Pancreas (tissue), 10 donors: ENCODE measurements around the gene LMTK2. TPM values are rescaled to one million over a fixed set of nuclear protein-coding genes. Genes with fewer than 3 reads are reported as not detected.

Experiments
- ATAC-seq, 4 donors: fragments of 200-7000 bp; cut with Tn5 transposase; one replicate each; pipeline versions ENCODE4 v1.8.0 to v1.9.1; 2020; ENCODE audit warnings: mild to moderate bottlenecking in 4 of 4, moderate library complexity in 4 of 4
- DNase-seq, 6 donors: peaks; one replicate each; pipeline ENCODE4 v3.0.0-alpha.2; 2020
- FAIRE-seq: peaks from 2 replicates; lab custom pipeline; 2012; peaks lifted over from hg19 to GRCh38; lab: Jason Lieb, UNC
- H3K27ac ChIP-seq, 4 donors: fragments of 200-600 bp; sonication (generic); 1 replicate in 3 of 4; 2 replicates in 1 of 4; pipeline versions ENCODE4 v1.5.0 to v1.8.0; 2020
- H3K27me3 ChIP-seq, 4 donors: fragments of 200-600 bp; one replicate each; pipeline ENCODE4 v1.8.0; 2021
- H3K36me3 ChIP-seq, 3 donors: fragments of 200-600 bp; sonication (generic) in 1 of 3; one replicate each; pipeline versions ENCODE4 v1.5.0 to v1.8.0; 2020 to 2021
- H3K4me1 ChIP-seq, 3 donors: fragments of 200-600 bp; one replicate each; pipeline ENCODE4 v1.8.0; 2021
- H3K4me3 ChIP-seq, 4 donors: fragments of 200-600 bp; sonication (generic) in 2 of 4; one replicate each; pipeline versions ENCODE4 v1.5.0 to v1.8.0; 2020 to 2021
- H3K9me3 ChIP-seq, 4 donors: fragments of 200-600 bp; one replicate each; pipeline ENCODE4 v1.8.0; 2021
- WGBS, 2 donors: extraction: QIAGEN DNeasy Blood & Tissue Kit; methylation state at CpG; one replicate each; pipeline ENCODE4 v1.1.7; 2013; 5-methylcytosine and 5-hydroxymethylcytosine counted together
- intact Hi-C, 3 donors: fragments of 100-400 bp; cut with DNase I; formaldehyde crosslinking; loops; one replicate each; pipeline versions ENCODE4 v1.11.1 to v1.14.2; 2022
- polyA plus RNA-seq, 2 donors: library from polyadenylated mRNA; stranded (reverse); fragments of 200-250 nt; gene quantifications; one replicate each; pipeline ENCODE4 v1.2.3, GENCODE V29; 2013
- total RNA-seq, 6 donors: library from RNA; stranded (reverse); fragmentation: NEBNext Ultra II Directional in 4 of 6; extraction: Animal tissue kit (Norgen Biotek cat#: 25700) in 4 of 6; gene quantifications; one replicate each; pipeline versions ENCODE4 v1.2.1 to v1.2.4, GENCODE V29; 2021 to 2023
- TF ChIP-seq, protein P1 (sequence below), 4 donors: fragments of 200-600 bp; sonication (generic) in 3 of 4; IDR thresholded peaks; one replicate each; pipeline versions ENCODE4 v1.5.0 to v1.8.0; 2021; ENCODE audit warnings: antibody characterized with exemption in 4 of 4
- donor health status: healthy with polysubstance abuse.
- donor health status: DM: no; HTN: no; CAD: no; lungs with moderate emphysema.
- donor health status: DM: no; HTN: no; CAD: no.
- donor health status: control.
- donor health status: control.
- donor health status: Bipolar disorder and iron deficiency.
- donor health status: DM: yes; HTN: yes; CAD: no.
- donor health status: DM: no; HTN: no; CAD: no.
- donor health status: DM: no; HTN: no; CAD: no.
- donor health status: DM: yes; HTN: yes; CAD: no.

The LMTK2 gene
- total and polyA plus RNA-seq, 8 donors = 5.9 to 20.0 (median 16.5) TPM

GRCh38 chr7:98126311-98127142 is 19.9 kb downstream of the LMTK2 start:
- DNase-seq = no peak
- Histone ChIP-seq H3K4me1 (peaks cover 8 to 16% (median 8%) of the 10 kb centered on the region in 3 donors), H3K27ac (peak overlapping the region in 1 of 4 donors; percentile 16), H3K9me3 (no peaks in the 10 kb centered on the region), H3K27me3 (no peaks in the 10 kb centered on the region), H3K4me3 (no peak overlapping the region), H3K36me3 (no peaks in the 10 kb centered on the region)
- TF ChIP-seq, protein P1, sequence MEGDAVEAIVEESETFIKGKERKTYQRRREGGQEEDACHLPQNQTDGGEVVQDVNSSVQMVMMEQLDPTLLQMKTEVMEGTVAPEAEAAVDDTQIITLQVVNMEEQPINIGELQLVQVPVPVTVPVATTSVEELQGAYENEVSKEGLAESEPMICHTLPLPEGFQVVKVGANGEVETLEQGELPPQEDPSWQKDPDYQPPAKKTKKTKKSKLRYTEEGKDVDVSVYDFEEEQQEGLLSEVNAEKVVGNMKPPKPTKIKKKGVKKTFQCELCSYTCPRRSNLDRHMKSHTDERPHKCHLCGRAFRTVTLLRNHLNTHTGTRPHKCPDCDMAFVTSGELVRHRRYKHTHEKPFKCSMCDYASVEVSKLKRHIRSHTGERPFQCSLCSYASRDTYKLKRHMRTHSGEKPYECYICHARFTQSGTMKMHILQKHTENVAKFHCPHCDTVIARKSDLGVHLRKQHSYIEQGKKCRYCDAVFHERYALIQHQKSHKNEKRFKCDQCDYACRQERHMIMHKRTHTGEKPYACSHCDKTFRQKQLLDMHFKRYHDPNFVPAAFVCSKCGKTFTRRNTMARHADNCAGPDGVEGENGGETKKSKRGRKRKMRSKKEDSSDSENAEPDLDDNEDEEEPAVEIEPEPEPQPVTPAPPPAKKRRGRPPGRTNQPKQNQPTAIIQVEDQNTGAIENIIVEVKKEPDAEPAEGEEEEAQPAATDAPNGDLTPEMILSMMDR (IDR thresholded peaks at IDR 0.05) = no peak
- intact Hi-C loops = no loop called here
- peak in 2 of 4 donors; percentile 40 to 54 for ATAC-seq
- 71 to 72% methylated on average over 13 of the region's 13 CpGs for WGBS, 2 donors
- no peak for FAIRE-seq

DNA sequence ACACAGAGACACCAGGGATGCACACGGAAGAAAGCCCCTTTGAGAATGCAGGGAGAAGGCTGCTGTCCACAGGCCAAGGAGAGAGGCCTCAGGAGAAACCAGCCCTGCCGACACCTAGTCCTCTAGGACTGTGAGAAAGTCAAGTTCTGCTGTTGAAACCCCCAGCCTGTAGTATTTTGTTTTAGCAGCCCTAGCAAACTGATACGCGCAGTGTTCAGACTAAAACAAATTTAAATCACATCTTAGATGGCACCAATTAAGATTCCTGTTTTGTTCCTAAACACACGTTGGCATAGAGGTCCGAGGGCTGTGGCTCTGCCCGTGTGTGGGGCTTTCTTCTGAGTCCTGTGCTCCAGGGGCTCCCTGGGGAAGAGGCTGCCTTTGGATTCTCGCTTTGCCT is 21.7 kb downstream of the LMTK2 start:
- intact Hi-C loops = no loop called here
- H3K4me1 ChIP-seq = peaks cover 12 to 32% (median 14%) of the 10 kb centered on the region in 3 donors
- ATAC-seq = no peak
- H3K27me3 ChIP-seq = no peaks in the 10 kb centered on the region
- no peaks in the 10 kb centered on the region for H3K36me3 ChIP-seq
- H3K9me3 ChIP-seq = no peaks in the 10 kb centered on the region
- DNase-seq = no peak
- WGBS, 2 donors = 96 to 98% methylated on average over 8 of the region's 8 CpGs
- no peak overlapping the region for H3K4me3 ChIP-seq
- FAIRE-seq = no peak
- TF ChIP-seq, protein P1 (IDR thresholded peaks at IDR 0.05) = no peak
- H3K27ac ChIP-seq = no peak overlapping the region

GRCh38 chr7:98130959-98131358 is 24.3 kb downstream of the LMTK2 start:
- WGBS, 2 donors = 42 to 44% methylated on average over 4 of the region's 4 CpGs
- Histone ChIP-seq H3K4me1 (peaks cover 17 to 49% (median 22%) of the 10 kb centered on the region in 3 donors), H3K27me3 (no peaks in the 10 kb centered on the region), H3K4me3 (no peak overlapping the region), H3K36me3 (no peaks in the 10 kb centered on the region), H3K9me3 (no peaks in the 10 kb centered on the region), H3K27ac (peak overlapping the region in 3 of 4 donors; percentile 50 to 87 (median 65))
- DNase-seq (no peak), ATAC-seq (no peak), FAIRE-seq (no peak)
- intact Hi-C loops = no loop called here
- TF ChIP-seq, protein P1 (IDR thresholded peaks at IDR 0.05) = no peak

GRCh38 chr7:98133181-98133580 is 26.5 kb downstream of the LMTK2 start:
- Histone ChIP-seq H3K4me1 (peaks cover 13 to 46% (median 24%) of the 10 kb centered on the region in 3 donors), H3K27me3 (no peaks in the 10 kb centered on the region), H3K4me3 (no peak overlapping the region), H3K36me3 (no peaks in the 10 kb centered on the region), H3K27ac (peak overlapping the region in 2 of 4 donors; percentile 65 to 87), H3K9me3 (no peaks in the 10 kb centered on the region)
- peak in 3 of 4 donors; percentile 21 to 37 (median 30) for ATAC-seq
- intact Hi-C loops = no loop called here
- FAIRE-seq = no peak
- TF ChIP-seq, protein P1 (IDR thresholded peaks at IDR 0.05) = no peak
- 30 to 43% methylated on average over 4 of the region's 4 CpGs for WGBS, 2 donors
- DNase-seq = peak in 1 of 6 donors; percentile 18
